HEK293 (cell line): ENCODE results near the gene TMEM203.

Source experiments
- GLI4 ChIP-seq: fragments of 450-650 bp; formaldehyde crosslinking; IDR thresholded peaks from 2 replicates; pipeline ENCODE4 v1.5.1; 2016; ENCODE audit warnings: missing biosample characterization, missing genetic modification characterization
- HOXA7 ChIP-seq: sonication (generic); formaldehyde crosslinking; IDR thresholded peaks from 2 replicates; pipeline ENCODE4 v1.8.1; 2022; ENCODE audit warnings: missing genetic modification reagents, borderline replicate concordance
- REPIN1 ChIP-seq: fragments of 450-650 bp; formaldehyde crosslinking; IDR thresholded peaks from 2 replicates; pipeline ENCODE4 v1.5.1; 2017; ENCODE audit warnings: missing biosample characterization, missing genetic modification characterization, low read depth
- YY2 ChIP-seq: fragments of 450-650 bp; formaldehyde crosslinking; IDR thresholded peaks from 2 replicates; pipeline ENCODE4 v1.5.1; 2016; ENCODE audit warnings: missing biosample characterization, missing genetic modification characterization
- ZBTB1 ChIP-seq: fragments of 450-650 bp; formaldehyde crosslinking; IDR thresholded peaks from 2 replicates; pipeline ENCODE4 v1.5.1; 2016; ENCODE audit warnings: missing biosample characterization, missing genetic modification characterization
- ZBTB7A ChIP-seq: fragments of 450-650 bp; formaldehyde crosslinking; IDR thresholded peaks from 2 replicates; pipeline ENCODE4 v1.5.1; 2016; ENCODE audit warnings: low read depth, missing biosample characterization, missing genetic modification characterization
- ZNF132 ChIP-seq: fragments of 450-650 bp; formaldehyde crosslinking; IDR thresholded peaks from 2 replicates; pipeline ENCODE4 v1.5.1; 2017; ENCODE audit warnings: missing biosample characterization, missing genetic modification characterization, borderline replicate concordance
- ZNF138 ChIP-seq: fragments of 450-650 bp; formaldehyde crosslinking; IDR thresholded peaks from 2 replicates; pipeline ENCODE4 v1.5.1; 2016; ENCODE audit warnings: missing biosample characterization, missing genetic modification characterization, borderline replicate concordance
- ZNF239 ChIP-seq: fragments of 450-650 bp; formaldehyde crosslinking; IDR thresholded peaks from 2 replicates; pipeline ENCODE4 v1.5.1; 2016; ENCODE audit warnings: missing biosample characterization, missing genetic modification characterization
- ZNF24 ChIP-seq: fragments of 450-650 bp; formaldehyde crosslinking; IDR thresholded peaks from 2 replicates; pipeline ENCODE4 v1.5.1; 2016; ENCODE audit warnings: missing biosample characterization, missing genetic modification characterization
- ZNF248 ChIP-seq: fragments of 450-650 bp; formaldehyde crosslinking; IDR thresholded peaks from 2 replicates; pipeline ENCODE4 v1.5.1; 2017; ENCODE audit warnings: missing biosample characterization, missing genetic modification characterization
- ZNF26 ChIP-seq: fragments of 450-650 bp; formaldehyde crosslinking; IDR thresholded peaks from 2 replicates; pipeline ENCODE4 v1.5.1; 2016; ENCODE audit warnings: missing biosample characterization, missing genetic modification characterization
- ZNF302 ChIP-seq: fragments of 450-650 bp; formaldehyde crosslinking; IDR thresholded peaks from 2 replicates; pipeline ENCODE4 v1.5.1; 2016; ENCODE audit warnings: missing biosample characterization, missing genetic modification characterization, low read depth
- ZNF391 ChIP-seq: fragments of 450-650 bp; formaldehyde crosslinking; IDR thresholded peaks from 2 replicates; pipeline ENCODE4 v1.5.1; 2016; ENCODE audit warnings: low read depth, missing biosample characterization, missing genetic modification characterization, borderline replicate concordance
- ZNF48 ChIP-seq: fragments of 450-650 bp; formaldehyde crosslinking; IDR thresholded peaks from 2 replicates; pipeline ENCODE4 v1.5.1; 2016; ENCODE audit warnings: missing biosample characterization, missing genetic modification characterization
- ZNF521 ChIP-seq: fragments of 450-650 bp; formaldehyde crosslinking; IDR thresholded peaks from 2 replicates; pipeline ENCODE4 v1.5.1; 2017; ENCODE audit warnings: missing biosample characterization, mild to moderate bottlenecking, missing genetic modification characterization
- ZNF555 ChIP-seq: fragments of 450-650 bp; formaldehyde crosslinking; conservative IDR thresholded peaks from 2 replicates; pipeline ENCODE4 v1.5.1; 2017; ENCODE audit warnings: missing biosample characterization, mild to moderate bottlenecking, missing genetic modification characterization, inconsistent platforms
- ZNF558 ChIP-seq: fragments of 450-650 bp; formaldehyde crosslinking; IDR thresholded peaks from 2 replicates; pipeline ENCODE4 v1.5.1; 2016; ENCODE audit warnings: missing biosample characterization, missing genetic modification characterization
- ZNF600 ChIP-seq: fragments of 450-650 bp; formaldehyde crosslinking; IDR thresholded peaks from 2 replicates; pipeline ENCODE4 v1.5.1; 2016; ENCODE audit warnings: missing biosample characterization, missing genetic modification characterization
- ZNF629 ChIP-seq: fragments of 450-650 bp; formaldehyde crosslinking; IDR thresholded peaks from 2 replicates; pipeline ENCODE4 v1.5.1; 2017; ENCODE audit warnings: missing biosample characterization, missing genetic modification characterization
- ZNF658 ChIP-seq: fragments of 450-650 bp; formaldehyde crosslinking; IDR thresholded peaks from 2 replicates; pipeline ENCODE4; 2016; ENCODE audit warnings: missing biosample characterization, missing genetic modification characterization
- ZNF664 ChIP-seq: fragments of 450-650 bp; formaldehyde crosslinking; IDR thresholded peaks from 2 replicates; pipeline ENCODE4 v1.5.1; 2016; ENCODE audit warnings: missing biosample characterization, missing genetic modification characterization
- ZNF785 ChIP-seq: fragments of 450-650 bp; formaldehyde crosslinking; IDR thresholded peaks from 2 replicates; pipeline ENCODE4 v1.5.1; 2016; ENCODE audit warnings: missing biosample characterization, missing genetic modification characterization
- ZNF791 ChIP-seq: fragments of 450-650 bp; formaldehyde crosslinking; IDR thresholded peaks from 2 replicates; pipeline ENCODE4 v1.5.1; 2016; ENCODE audit warnings: missing biosample characterization, missing genetic modification characterization
- ZNF837 ChIP-seq: fragments of 450-650 bp; formaldehyde crosslinking; IDR thresholded peaks from 2 replicates; pipeline ENCODE4 v1.5.1; 2016; ENCODE audit warnings: missing biosample characterization, missing genetic modification characterization
- ZXDB ChIP-seq: fragments of 450-650 bp; formaldehyde crosslinking; IDR thresholded peaks from 2 replicates; pipeline ENCODE4 v1.5.1; 2016; ENCODE audit warnings: missing biosample characterization, missing genetic modification characterization
- TF ChIP-seq, protein P1 (sequence below): fragments of 450-650 bp; formaldehyde crosslinking; IDR thresholded peaks from 2 replicates; pipeline ENCODE4 v1.5.1; 2016; ENCODE audit warnings: missing biosample characterization, missing genetic modification characterization
- TF ChIP-seq, protein P2 (sequence below): fragments of 450-650 bp; formaldehyde crosslinking; IDR thresholded peaks from 2 replicates; pipeline ENCODE4 v1.5.1; 2016; ENCODE audit warnings: missing biosample characterization, missing genetic modification characterization
- TF ChIP-seq, protein P3 (sequence below): fragments of 450-650 bp; formaldehyde crosslinking; IDR thresholded peaks from 2 replicates; pipeline ENCODE4 v1.5.1; 2016; ENCODE audit warnings: missing biosample characterization, missing genetic modification characterization
- TF ChIP-seq, protein P4 (sequence below): fragments of 450-650 bp; formaldehyde crosslinking; IDR thresholded peaks from 2 replicates; pipeline ENCODE4 v1.5.1; 2016; ENCODE audit warnings: missing biosample characterization, missing genetic modification characterization
- TF ChIP-seq, protein P5 (sequence below): fragments of 450-650 bp; formaldehyde crosslinking; IDR thresholded peaks from 2 replicates; pipeline ENCODE4 v1.5.1; 2016; ENCODE audit warnings: missing biosample characterization, missing genetic modification characterization

The TMEM203 gene

GRCh38 chr9:137236238-137236935 is 30.9 kb upstream of the TMEM203 start (continued):
- TF ChIP-seq, protein P1, sequence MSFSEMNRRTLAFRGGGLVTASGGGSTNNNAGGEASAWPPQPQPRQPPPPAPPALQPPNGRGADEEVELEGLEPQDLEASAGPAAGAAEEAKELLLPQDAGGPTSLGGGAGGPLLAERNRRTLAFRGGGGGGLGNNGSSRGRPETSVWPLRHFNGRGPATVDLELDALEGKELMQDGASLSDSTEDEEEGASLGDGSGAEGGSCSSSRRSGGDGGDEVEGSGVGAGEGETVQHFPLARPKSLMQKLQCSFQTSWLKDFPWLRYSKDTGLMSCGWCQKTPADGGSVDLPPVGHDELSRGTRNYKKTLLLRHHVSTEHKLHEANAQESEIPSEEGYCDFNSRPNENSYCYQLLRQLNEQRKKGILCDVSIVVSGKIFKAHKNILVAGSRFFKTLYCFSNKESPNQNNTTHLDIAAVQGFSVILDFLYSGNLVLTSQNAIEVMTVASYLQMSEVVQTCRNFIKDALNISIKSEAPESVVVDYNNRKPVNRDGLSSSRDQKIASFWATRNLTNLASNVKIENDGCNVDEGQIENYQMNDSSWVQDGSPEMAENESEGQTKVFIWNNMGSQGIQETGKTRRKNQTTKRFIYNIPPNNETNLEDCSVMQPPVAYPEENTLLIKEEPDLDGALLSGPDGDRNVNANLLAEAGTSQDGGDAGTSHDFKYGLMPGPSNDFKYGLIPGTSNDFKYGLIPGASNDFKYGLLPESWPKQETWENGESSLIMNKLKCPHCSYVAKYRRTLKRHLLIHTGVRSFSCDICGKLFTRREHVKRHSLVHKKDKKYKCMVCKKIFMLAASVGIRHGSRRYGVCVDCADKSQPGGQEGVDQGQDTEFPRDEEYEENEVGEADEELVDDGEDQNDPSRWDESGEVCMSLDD (tag by site-specific recombination): peak; percentile 90
- TF ChIP-seq ZNF26 (no peak), ZNF837 (tag by site-specific recombination) (no peak), ZNF24 (tag by site-specific recombination) (no peak), ZNF600 (tag by site-specific recombination) (no peak), YY2 (tag by site-specific recombination) (peak; percentile 89), GLI4 (tag by site-specific recombination) (no peak; the same call in 1 of the 2 replicates), ZNF138 (tag by site-specific recombination) (no peak), ZNF248 (tag by site-specific recombination) (no peak), ZXDB (peak; percentile 51; the same call in 1 of the 2 replicates), ZNF629 (tag by site-specific recombination) (0 out of 2 replicates have a peak, but pooled peaks have one; percentile 24), ZNF664 (tag by site-specific recombination) (no peak), ZBTB1 (no peak), HOXA7 (CRISPR knock-in tag) (no peak), ZNF658 (tag by site-specific recombination) (no peak), ZNF555 (tag by site-specific recombination) (no peak), ZNF785 (tag by site-specific recombination) (no peak), ZNF791 (tag by site-specific recombination) (no peak), ZBTB7A (tag by site-specific recombination) (0 out of 2 replicates have a peak, but pooled peaks have one; percentile 13), ZNF302 (tag by site-specific recombination) (no peak), ZNF132 (tag by site-specific recombination) (no peak), ZNF239 (tag by site-specific recombination) (no peak), ZNF558 (tag by site-specific recombination) (no peak), ZNF391 (tag by site-specific recombination) (no peak), ZNF48 (tag by site-specific recombination) (no peak), REPIN1 (tag by site-specific recombination) (no peak), ZNF521 (tag by site-specific recombination) (no peak)
- TF ChIP-seq, protein P2, sequence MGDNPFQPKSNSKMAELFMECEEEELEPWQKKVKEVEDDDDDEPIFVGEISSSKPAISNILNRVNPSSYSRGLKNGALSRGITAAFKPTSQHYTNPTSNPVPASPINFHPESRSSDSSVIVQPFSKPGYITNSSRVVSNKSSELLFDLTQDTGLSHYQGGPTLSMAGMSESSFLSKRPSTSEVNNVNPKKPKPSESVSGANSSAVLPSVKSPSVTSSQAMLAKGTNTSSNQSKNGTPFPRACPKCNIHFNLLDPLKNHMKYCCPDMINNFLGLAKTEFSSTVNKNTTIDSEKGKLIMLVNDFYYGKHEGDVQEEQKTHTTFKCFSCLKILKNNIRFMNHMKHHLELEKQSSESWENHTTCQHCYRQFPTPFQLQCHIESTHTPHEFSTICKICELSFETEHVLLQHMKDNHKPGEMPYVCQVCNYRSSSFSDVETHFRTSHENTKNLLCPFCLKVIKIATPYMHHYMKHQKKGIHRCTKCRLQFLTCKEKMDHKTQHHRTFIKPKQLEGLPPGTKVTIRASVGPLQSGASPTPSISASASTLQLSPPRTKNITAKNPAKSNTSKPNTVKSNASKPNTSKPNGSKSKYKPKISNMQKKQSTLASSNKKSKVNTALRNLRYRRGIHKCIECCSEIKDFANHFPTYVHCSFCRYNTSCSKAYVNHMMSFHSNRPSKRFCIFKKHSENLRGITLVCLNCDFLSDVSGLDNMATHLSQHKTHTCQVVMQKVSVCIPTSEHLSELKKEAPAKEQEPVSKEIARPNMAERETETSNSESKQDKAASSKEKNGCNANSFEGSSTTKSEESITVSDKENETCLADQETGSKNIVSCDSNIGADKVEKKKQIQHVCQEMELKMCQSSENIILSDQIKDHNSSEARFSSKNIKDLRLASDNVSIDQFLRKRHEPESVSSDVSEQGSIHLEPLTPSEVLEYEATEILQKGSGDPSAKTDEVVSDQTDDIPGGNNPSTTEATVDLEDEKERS (tag by site-specific recombination): no peak
- TF ChIP-seq, protein P3, sequence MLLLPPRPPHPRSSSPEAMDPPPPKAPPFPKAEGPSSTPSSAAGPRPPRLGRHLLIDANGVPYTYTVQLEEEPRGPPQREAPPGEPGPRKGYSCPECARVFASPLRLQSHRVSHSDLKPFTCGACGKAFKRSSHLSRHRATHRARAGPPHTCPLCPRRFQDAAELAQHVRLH (tag by site-specific recombination): no peak
- TF ChIP-seq, protein P4, sequence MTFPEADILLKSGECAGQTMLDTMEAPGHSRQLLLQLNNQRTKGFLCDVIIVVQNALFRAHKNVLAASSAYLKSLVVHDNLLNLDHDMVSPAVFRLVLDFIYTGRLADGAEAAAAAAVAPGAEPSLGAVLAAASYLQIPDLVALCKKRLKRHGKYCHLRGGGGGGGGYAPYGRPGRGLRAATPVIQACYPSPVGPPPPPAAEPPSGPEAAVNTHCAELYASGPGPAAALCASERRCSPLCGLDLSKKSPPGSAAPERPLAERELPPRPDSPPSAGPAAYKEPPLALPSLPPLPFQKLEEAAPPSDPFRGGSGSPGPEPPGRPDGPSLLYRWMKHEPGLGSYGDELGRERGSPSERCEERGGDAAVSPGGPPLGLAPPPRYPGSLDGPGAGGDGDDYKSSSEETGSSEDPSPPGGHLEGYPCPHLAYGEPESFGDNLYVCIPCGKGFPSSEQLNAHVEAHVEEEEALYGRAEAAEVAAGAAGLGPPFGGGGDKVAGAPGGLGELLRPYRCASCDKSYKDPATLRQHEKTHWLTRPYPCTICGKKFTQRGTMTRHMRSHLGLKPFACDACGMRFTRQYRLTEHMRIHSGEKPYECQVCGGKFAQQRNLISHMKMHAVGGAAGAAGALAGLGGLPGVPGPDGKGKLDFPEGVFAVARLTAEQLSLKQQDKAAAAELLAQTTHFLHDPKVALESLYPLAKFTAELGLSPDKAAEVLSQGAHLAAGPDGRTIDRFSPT (tag by site-specific recombination): no peak
- TF ChIP-seq, protein P5, sequence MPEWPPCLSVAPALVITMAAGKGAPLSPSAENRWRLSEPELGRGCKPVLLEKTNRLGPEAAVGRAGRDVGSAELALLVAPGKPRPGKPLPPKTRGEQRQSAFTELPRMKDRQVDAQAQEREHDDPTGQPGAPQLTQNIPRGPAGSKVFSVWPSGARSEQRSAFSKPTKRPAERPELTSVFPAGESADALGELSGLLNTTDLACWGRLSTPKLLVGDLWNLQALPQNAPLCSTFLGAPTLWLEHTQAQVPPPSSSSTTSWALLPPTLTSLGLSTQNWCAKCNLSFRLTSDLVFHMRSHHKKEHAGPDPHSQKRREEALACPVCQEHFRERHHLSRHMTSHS (tag by site-specific recombination): no peak
